ENCODE results near the gene MPRIP.

- TF ChIP-seq, protein P1, sequence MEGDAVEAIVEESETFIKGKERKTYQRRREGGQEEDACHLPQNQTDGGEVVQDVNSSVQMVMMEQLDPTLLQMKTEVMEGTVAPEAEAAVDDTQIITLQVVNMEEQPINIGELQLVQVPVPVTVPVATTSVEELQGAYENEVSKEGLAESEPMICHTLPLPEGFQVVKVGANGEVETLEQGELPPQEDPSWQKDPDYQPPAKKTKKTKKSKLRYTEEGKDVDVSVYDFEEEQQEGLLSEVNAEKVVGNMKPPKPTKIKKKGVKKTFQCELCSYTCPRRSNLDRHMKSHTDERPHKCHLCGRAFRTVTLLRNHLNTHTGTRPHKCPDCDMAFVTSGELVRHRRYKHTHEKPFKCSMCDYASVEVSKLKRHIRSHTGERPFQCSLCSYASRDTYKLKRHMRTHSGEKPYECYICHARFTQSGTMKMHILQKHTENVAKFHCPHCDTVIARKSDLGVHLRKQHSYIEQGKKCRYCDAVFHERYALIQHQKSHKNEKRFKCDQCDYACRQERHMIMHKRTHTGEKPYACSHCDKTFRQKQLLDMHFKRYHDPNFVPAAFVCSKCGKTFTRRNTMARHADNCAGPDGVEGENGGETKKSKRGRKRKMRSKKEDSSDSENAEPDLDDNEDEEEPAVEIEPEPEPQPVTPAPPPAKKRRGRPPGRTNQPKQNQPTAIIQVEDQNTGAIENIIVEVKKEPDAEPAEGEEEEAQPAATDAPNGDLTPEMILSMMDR (conservative IDR thresholded peaks at IDR 0.05), result no peak
- TF ChIP-seq EZH2 (IDR thresholded peaks at IDR 0.05; ENCODE audit: low read depth), result no peak
These were observed 179.1 kb downstream of the MPRIP start for GRCh38 chr17:17221329-17221728.

All from PC-9 (cell line).